Right cardiac atrium (tissue), 5 donors: ENCODE measurements around the gene TCFL5. TPM values are rescaled to one million over a fixed set of nuclear protein-coding genes. Genes with fewer than 3 reads are reported as not detected.
A peak's percentile ranks its signal among the peaks of the same experiment; 100 is the strongest.
"Not testable (repeated sequence)": the region's sequence is repeated elsewhere in the genome, so short reads cannot be mapped to it uniquely, and the experiment has no call there.

Experiments
- ATAC-seq, 2 donors: fragments of 200-7000 bp; cut with Tn5 transposase; one replicate each; pipeline versions ENCODE4 v1.8.0 to v1.9.1; 2020; ENCODE audit warnings: moderate library complexity in 2 of 2, mild to moderate bottlenecking in 1 of 2
- DNase-seq, 3 donors: peaks; one replicate each; pipeline ENCODE4 v3.0.0-alpha.2; 2020
- H3K27ac ChIP-seq: one replicate; pipeline ENCODE4 v1.5.1; 2013; ENCODE audit warnings: mild to moderate bottlenecking, low read length, control low read depth, moderate library complexity
- H3K27me3 ChIP-seq: one replicate; pipeline ENCODE4 v1.6.1; 2013; ENCODE audit not compliant: control insufficient read depth, insufficient read depth
- H3K4me1 ChIP-seq: one replicate; pipeline ENCODE4 v1.6.1; 2013; ENCODE audit warnings: low read length; ENCODE audit not compliant: control insufficient read depth, insufficient read depth
- H3K4me3 ChIP-seq: one replicate; pipeline ENCODE4 v1.5.1; 2013; ENCODE audit warnings: low read length, control low read depth
- H3K9me3 ChIP-seq: one replicate; pipeline ENCODE4 v1.6.1; 2013; ENCODE audit warnings: low read length; ENCODE audit not compliant: control insufficient read depth
- WGBS: extraction: QIAGEN DNeasy Blood & Tissue Kit; methylation state at CpG from one replicate; pipeline ENCODE4 v1.1.7; 2013; 5-methylcytosine and 5-hydroxymethylcytosine counted together
- intact Hi-C, 4 donors: fragments of 100-400 bp; cut with DNase I; formaldehyde crosslinking; loops; one replicate each; pipeline versions ENCODE4 v1.11.0 to v1.14.0; 2022 to 2023
- polyA plus RNA-seq: library from polyadenylated mRNA; stranded (reverse); fragments of 200-250 nt; gene quantifications from one replicate; pipeline ENCODE4 v1.2.3, GENCODE V29; 2013
- total RNA-seq, 4 donors: library from RNA; stranded (reverse); fragmentation: NEBNext Ultra II Directional; extraction: Animal tissue kit (Norgen Biotek cat#: 25700); gene quantifications; one replicate each; pipeline ENCODE4 v1.2.1, GENCODE V29; 2021
- donor health status: healthy with polysubstance abuse.
- donor health status: DM: no; HTN: yes; CAD: no.
- donor health status: DM: no; HTN: no; CAD: no.
- donor health status: DM: no; HTN: yes; CAD: no; lungs with severe emphysema.
- donor health status: DM: yes; HTN: yes; CAD: no.

TCFL5 gene
- total and polyA plus RNA-seq, 5 donors, result 5.2 to 9.9 (median 7.9) TPM

DNA sequence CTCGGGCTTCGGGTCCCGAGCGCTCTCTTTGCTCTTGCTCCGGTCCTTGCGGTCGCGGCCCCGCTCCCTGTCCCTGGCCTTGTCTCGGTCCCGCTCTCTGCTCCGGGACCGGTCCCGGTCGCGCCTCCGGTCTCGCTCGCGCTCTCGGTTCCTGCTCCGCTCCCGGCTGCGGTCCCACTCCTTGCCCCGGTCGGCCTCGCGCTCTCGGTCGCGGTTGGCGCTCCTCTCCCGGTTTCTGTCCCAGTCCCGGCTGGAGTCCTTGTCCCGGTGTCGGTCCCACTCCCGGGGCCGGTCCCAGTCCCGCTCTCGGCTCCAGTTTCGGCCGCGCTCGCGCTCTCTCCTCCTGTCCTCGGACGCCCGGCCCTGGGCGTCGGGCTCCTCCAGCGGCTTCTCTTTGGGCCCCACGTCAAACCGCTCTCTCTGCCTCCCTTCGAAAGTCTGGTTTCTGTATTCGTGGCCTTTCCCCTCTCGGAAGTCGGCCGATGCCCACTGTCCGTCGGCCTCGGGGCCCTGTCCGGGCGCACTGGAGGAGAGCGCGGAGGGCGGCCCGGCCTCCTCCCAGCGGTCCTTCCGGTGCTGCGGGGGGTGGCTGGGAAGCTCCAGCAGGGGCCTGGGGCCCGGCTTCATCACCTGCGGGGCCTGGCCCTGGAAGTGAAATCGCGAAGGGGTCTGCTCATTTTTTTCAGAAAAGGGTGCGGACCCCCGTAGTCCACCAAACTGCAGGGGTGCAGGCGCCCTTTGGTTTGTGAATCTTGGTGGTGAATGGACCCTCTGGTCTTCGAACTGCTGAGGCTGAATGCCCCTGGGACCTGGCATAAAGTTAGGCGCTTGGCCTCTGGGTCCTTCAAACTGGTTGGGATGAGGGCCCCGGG is 17.9 kb upstream of the TCFL5 start:
- Histone ChIP-seq H3K27ac (no peak overlapping the region), H3K4me3 (no peak overlapping the region), H3K27me3 (no peaks in the 10 kb centered on the region), H3K9me3 (no peaks in the 10 kb centered on the region), H3K4me1 (peaks cover 8% of the 10 kb centered on the region)
- DNase-seq (peak in 1 of 3 donors; percentile 58), ATAC-seq (no peak)
- intact Hi-C loops, result loop anchor here in 3 of 4 donors (5.0 to 10.0 kb wide), 2 partner anchors 128 to 135 kb away; partner anchors contain the start of gene BHLHE23 (in 2 of the 3)
- 80% methylated on average over 80 of the region's 80 CpGs for WGBS

DNA sequence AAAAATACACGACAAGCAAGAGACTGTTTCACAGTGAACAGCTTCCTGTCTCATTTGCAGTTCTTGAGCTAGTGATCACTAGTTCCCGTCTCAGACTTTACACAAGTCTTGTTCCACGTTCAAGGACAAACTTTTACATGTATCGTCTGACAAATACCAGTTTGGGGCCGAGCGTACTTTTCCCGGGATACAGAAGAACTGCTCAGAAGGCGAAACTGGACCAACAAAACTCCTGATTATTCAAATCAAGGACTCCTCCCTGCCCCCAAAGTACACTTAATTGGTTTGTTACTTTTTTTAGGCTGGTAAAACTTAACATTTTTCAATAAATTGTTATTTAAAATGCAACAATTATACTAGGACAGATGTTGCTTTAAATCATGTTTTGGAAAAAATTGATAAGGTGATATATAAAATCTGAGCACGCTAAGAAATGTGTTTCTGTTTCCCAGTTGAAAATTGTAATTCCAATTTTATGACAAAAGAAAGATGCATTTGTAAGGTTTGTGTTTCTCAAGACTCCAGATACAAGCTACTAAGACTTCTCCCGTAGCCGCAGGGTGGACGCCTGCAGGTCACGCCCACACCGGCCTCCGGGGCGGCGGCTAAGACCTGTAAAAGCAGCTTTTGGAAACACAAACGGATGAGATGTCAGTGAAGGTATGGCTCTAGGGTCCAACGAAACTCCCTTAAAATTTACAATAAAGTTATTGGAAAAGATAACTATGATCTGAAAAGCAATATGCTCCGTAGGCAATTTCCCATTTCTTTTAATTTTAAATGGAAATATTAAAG is 16.8 kb upstream of the TCFL5 start:
- ATAC-seq (no peak), DNase-seq (peak in 1 of 3 donors; percentile 25)
- H3K27ac ChIP-seq, result no peak overlapping the region

DNA sequence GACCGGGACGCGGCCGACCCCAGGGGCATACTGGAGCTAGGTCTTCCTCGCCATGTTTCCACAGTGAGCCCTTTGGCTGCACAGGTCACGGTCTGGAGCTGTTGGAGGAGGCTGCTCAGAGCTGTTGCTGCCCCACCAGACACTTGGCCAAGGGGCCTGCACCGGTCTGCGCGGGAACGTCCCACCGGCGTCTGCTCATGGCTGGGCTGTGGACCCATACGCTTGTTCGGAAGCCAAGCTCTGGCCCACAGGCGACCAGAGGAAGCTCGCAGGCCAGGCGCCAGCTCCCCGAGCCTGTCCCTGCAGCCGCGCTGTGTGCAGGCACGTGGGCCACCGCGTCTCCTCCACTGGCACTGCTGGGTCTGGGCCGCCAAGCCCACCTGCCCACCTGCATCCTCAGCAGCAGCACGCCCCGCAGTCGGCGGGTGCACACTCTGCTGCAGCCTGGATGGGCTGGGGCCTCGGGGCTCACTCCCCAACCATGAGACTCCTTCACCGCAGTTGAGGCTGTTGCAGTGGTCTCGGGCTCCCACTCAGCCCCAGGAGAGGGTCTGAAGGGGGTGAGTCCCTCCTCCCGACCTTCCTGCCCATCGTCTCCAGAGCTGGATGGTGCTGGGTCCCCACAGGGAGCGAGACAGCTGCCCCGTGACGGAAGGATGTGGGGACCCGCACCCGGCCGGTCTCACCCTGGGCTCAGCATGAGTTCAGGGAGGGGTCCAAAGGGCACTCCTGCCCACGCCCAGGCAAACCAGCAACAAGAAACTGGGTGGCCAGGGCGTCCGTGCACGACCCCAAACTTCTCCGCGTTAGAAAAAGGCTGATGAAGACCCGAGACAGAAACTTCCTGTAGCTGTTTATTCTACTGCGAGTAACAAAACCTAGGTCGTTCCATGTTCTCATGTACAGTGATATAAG is 15.5 kb upstream of the TCFL5 start:
- WGBS, result 37% methylated on average over 48 of the region's 48 CpGs
- Histone ChIP-seq H3K9me3 (no peaks in the 10 kb centered on the region), H3K27me3 (no peaks in the 10 kb centered on the region), H3K4me3 (no peak overlapping the region), H3K4me1 (peaks cover 8% of the 10 kb centered on the region), H3K27ac (peak overlapping the region; percentile 85)
- intact Hi-C loops, result loop anchor here in 3 of 4 donors (5.0 to 10.0 kb wide), 2 partner anchors 130 to 138 kb away; partner anchors contain the start of gene BHLHE23 (in 2 of the 3)
- DNase-seq (peak; percentile 93 to 97 (median 97)), ATAC-seq (peak; percentile 94)

More for the DNA sequence above, 16.8 kb upstream of the TCFL5 start:
- intact Hi-C loops, result loop anchor here in 3 of 4 donors (5.0 to 10.0 kb wide), 2 partner anchors 129 to 136 kb away; partner anchors contain the start of gene BHLHE23 (in 2 of the 3)
- Histone ChIP-seq H3K27me3 (no peaks in the 10 kb centered on the region), H3K4me3 (no peak overlapping the region), H3K9me3 (no peaks in the 10 kb centered on the region), H3K4me1 (peaks cover 8% of the 10 kb centered on the region)
- WGBS, result 87% methylated on average over 20 of the region's 20 CpGs

DNA sequence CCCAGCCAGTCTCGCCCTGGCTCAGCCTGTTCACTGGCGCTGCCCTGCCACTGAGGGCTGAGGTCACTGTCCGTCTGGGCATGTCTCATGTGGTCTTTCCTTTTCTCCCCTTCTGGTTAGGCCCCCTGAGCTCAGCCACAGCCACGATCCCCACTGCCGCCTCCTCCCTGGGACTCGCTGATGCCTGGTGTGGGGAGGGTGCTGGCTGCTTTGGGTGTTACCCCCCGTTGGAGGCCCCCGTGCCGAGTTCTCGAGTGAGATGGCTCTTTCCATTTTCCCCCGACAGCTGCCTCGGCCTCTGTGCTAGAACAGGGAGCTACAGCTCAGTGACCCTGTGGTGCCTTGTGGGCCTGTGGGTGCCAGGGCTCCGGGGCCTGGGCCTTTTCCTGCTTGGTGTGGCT is 14.9 kb upstream of the TCFL5 start:
- H3K4me3 ChIP-seq, result no peak overlapping the region
- H3K9me3 ChIP-seq, result no peaks in the 10 kb centered on the region
- no peaks in the 10 kb centered on the region for H3K27me3 ChIP-seq
- peaks cover 8% of the 10 kb centered on the region for H3K4me1 ChIP-seq
- 55% methylated on average over 13 of the region's 13 CpGs for WGBS
- peak; percentile 2 to 9 for ATAC-seq
- no peak for DNase-seq
- intact Hi-C loops, result loop anchor here in 3 of 4 donors (5.0 to 10.0 kb wide), 2 partner anchors 131 to 138 kb away; partner anchors contain the start of gene BHLHE23 (in 2 of the 3)
- H3K27ac ChIP-seq, result peak overlapping the region; percentile 85

DNA sequence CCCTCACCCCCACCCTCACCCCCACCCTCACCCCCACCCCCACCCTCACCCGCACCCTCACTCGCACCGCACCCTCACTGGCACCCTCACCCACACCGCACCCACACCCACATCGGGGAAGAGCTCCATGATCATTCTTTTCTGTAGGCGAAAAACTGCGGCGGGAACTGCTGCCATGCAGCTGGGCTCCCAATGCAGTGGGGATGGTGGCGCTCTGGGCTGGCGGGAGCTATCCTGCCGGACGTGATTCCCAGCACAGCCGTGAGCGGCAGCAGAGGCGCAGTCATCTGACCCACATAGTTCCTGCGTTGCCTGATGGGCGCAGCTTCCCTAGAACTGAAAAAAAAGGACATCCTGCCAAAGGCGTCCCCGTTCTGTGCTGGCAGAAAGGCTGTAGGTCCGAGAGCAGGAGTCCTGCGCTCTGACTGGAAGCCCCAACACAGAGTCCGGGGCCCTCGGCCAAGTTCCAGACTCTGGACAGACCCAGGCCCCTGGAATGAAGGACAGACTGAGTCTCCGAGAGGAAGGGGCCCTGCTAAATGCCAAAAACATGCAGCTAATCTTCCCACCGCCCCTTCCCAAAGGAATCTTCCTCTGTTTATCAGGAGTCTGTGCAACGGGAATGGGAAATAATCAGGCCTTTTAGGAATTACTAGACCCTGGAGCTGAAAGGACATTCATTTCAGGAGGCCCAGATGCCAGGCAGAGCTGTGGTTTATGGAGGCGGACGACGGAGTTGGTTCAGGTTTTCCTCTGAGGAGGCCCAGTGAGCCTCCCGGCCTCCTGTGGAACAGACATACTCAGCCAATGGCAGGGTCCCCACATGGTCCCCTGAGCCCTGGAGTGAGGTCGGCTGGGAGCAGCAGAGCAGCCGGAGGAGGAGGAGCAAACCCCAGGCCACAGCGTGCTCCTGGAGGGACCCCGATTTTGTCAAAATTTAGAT is 14.1 kb upstream of the TCFL5 start:
- Histone ChIP-seq H3K9me3 (no peaks in the 10 kb centered on the region), H3K4me3 (no peak overlapping the region), H3K4me1 (peaks cover 8% of the 10 kb centered on the region), H3K27ac (peak overlapping the region; percentile 85), H3K27me3 (no peaks in the 10 kb centered on the region)
- peak; percentile 89 to 94 (median 92) for DNase-seq
- WGBS, result 31% methylated on average over 34 of the region's 34 CpGs
- intact Hi-C loops, result loop anchor here in 3 of 4 donors (5.0 to 10.0 kb wide), 2 partner anchors 132 to 139 kb away; partner anchors contain the start of gene BHLHE23 (in 2 of the 3)
- peak; percentile 85 to 89 for ATAC-seq

DNA sequence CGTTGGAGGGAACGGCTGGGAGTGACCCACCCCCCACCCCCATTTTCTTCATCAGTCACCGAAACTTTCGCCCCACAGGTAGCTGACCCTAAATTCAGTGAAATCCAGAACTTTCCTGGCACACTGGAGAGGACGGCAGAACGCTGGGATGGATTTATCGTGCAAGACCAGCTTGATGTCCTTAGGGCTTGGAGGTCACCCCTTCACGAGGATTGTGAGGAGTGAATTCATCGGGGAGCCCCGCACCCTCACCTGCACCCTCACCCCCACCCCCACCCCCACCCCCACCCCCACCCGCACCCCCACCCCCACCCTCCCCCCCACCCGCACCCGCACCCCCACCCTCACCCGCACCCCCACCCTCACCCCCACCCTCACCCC is 13.3 kb upstream of the TCFL5 start:
- WGBS, result 85% methylated on average over 11 of the region's 14 CpGs
- Histone ChIP-seq H3K4me3 (no peak overlapping the region), H3K9me3 (no peaks in the 10 kb centered on the region), H3K4me1 (peaks cover 8% of the 10 kb centered on the region), H3K27me3 (no peaks in the 10 kb centered on the region), H3K27ac (no peak overlapping the region)
- DNase-seq, result peak in 1 of 3 donors; percentile 37
- intact Hi-C loops, result loop anchor here (5.0 to 10.0 kb wide), 2 partner anchors 132 to 140 kb away; partner anchors contain the start of gene BHLHE23 (in 3 of the 4)
- ATAC-seq, result no peak

DNA sequence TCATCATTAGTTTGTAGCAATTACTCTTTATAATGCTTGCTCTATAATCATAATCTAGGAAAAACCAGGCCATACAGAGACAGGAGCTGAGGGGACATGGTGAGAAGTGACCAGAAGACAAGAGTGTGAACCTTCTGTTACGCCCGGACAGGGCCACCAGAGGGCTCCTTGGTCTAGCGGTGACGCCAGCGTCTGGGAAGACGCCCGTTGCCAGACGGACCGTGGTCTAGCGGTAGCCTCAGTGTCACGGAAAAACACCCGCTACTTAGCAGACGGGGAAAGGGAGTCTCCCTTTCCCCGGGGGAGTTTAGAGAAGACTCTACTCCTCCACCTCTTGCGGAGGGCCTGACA is 12.0 kb upstream of the TCFL5 start:
- 5% methylated on average over 15 of the region's 15 CpGs for WGBS
- not testable (repeated sequence) for ATAC-seq, H3K4me1 ChIP-seq, H3K27me3 ChIP-seq, H3K4me3 ChIP-seq, H3K9me3 ChIP-seq, H3K27ac ChIP-seq
- intact Hi-C loops, result loop anchor here in 2 of 4 donors (5.0 to 10.0 kb wide), 2 partner anchors 134 to 141 kb away; partner anchors contain the start of gene BHLHE23 (in 1 of the 2)
- DNase-seq, result peak; percentile 80 to 92 (median 92)

DNA sequence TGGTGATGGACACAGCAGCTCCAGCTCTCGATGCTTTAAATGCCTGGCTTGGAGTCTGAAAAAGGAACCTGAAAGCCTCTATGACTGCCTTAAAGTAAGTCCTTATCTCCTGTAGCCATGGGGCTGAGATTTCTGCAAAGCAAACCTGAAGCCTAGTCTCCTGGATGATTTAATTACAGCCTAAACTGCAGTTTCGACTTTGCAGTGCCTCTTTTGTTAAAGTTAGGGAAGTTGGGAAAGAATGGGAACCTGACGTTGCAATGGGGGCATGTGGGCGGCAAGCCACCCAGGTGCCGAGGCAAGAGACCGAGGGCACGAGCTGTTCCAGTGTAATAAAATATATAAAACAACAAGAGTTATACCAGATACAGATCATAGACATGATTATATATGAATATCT is 11.7 kb upstream of the TCFL5 start:
- Histone ChIP-seq H3K4me3 (no peak overlapping the region), H3K27me3 (no peaks in the 10 kb centered on the region), H3K27ac (no peak overlapping the region), H3K4me1 (peaks cover 8% of the 10 kb centered on the region), H3K9me3 (no peaks in the 10 kb centered on the region)
- intact Hi-C loops, result loop anchor here in 2 of 4 donors (5.0 to 10.0 kb wide), 2 partner anchors 134 to 142 kb away; partner anchors contain the start of gene BHLHE23 (in 1 of the 2)
- no peak for DNase-seq
- WGBS, result 74% methylated on average over 7 of the region's 7 CpGs
- no peak for ATAC-seq

DNA sequence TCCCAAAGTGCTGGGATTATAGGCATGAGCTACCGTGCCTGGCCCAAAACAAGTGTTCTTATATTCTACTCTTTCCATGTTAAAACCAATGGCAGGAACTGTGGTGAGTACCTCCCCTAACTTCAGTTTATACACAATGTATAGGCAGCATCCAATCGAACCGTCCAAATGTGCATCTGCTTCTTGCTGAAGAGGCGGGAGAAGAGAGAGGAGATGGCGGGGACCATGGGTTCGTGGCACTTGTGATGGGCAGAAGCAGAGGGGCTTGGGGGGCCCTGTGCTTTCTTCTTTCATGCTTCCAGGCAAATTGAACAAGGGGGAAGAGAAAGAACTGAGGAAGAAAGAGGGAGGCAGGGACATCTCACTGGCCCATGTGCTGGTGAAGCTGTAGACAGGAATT is 11.2 kb upstream of the TCFL5 start:
- H3K27me3 ChIP-seq, result no peaks in the 10 kb centered on the region
- H3K9me3 ChIP-seq, result no peaks in the 10 kb centered on the region
- WGBS, result 88% methylated on average over 6 of the region's 6 CpGs
- intact Hi-C loops, result loop anchor here in 2 of 4 donors (5.0 to 10.0 kb wide), 2 partner anchors 134 to 142 kb away; partner anchors contain the start of gene BHLHE23 (in 1 of the 2)
- peaks cover 8% of the 10 kb centered on the region for H3K4me1 ChIP-seq
- no peak for ATAC-seq
- H3K27ac ChIP-seq, result no peak overlapping the region
- DNase-seq, result no peak
- H3K4me3 ChIP-seq, result no peak overlapping the region
